HG03342 (cell line): ENCODE results near the gene MED25.

ENCODE experiments used
- ATAC-seq: cut with Tn5 transposase; IDR thresholded peaks from one replicate; pipeline ENCODE4 v1.9.1; 2021; ENCODE audit warnings: mild to moderate bottlenecking, moderate library complexity; ENCODE audit not compliant: unreplicated experiment

The MED25 gene

DNA sequence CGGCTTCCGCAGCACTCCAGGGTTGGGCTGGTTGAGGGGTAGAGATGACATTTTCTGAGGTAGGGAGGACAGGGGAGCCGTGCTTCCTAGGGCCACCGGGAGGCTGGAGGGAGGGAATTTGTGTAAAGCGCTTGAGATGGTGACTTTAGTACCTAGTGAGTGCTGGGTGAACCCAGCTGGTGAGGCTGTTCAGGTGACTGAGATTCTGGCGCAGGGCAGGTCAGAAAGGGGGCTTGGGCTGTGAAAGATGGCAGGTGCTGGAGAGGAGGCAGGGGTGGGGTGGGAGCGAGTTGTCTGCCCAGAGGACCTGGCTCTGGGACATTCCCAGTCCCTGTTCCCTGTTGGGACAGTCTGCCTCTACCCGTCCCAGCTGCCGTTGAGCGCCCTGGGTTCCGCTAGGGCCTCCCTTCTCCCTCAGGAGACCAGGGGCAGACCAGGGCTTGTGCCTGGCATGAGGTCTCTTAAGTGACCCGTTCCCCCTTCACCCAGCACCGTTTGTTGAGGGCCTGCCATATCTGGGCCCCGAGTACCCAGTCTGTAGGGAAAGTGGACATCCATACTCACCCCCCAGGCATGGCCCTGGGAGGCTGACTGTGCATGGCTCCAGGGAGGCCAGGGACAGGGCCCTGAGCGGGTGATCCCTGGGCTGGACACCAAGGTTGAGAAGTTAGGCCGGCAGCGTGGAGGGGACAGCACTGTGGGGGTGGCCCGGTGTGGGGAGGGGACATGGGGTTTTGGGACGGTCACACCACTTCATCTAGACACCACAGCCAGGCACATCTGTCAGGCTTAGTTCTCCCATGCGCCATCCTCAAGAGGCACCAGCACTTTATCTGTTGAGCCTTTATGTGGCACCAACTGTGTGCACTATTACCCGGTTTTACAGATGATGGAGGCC is 37.8 kb downstream of the MED25 start:
- no peak for ATAC-seq

DNA sequence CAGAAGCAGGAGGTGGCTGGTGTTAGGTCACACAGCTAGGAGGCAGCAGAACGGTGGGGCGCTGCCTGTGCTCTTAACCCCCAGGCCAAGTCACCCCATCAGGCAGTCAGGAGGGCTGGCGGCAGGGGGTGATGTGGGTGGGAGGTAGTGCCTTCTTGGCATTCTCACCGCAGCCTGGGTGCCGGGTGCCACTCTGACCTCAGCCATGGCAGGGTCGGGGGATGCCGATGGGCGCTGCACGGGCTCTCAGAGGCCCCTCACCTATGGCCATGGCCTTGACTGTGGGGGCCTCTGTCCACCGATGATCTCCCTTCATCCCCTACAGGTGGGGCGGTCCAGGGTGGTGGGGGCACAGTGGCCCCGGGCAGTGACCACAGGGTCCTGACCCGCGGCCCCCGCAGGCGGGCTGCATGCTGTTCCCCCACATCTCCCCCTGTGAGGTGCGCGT is 38.5 kb downstream of the MED25 start:
- no peak for ATAC-seq

DNA sequence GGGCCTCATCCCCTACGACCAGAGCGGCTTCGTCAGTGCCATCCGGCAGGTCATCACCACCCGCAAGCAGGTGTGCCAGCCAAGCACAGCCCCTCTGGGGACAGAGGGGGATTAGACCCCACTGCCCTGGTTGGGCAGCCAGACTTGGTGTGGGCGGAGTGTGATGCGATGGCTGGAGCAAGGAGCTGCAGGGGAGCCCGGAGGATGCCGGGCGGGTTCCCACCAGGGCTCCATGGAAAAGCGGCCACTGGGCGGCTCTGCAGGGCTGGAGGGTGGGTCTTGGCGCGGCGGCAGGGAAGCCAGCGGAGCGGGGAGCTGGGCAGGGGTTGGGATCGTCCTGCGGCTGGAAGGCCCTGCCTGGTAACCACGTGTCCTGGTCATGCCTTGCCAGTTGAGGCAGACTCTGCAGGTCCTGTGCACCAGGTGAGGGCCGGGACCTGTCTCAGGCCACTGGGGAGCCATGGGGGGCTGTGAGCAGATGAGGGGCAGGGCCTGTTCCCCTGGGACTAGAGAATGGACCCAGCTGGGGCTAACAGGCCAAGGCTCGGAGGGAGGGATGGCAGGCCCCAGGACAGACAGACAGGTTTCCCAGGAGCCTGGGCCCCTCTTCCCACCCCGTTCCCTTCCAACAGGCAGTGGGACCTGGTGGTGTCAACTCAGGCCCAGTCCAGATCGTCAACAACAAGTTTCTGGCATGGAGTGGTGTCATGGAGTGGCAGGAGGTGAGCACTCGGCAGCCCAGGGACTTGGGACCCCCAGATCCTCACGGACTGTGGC is 39.2 kb downstream of the MED25 start:
- ATAC-seq: no peak

DNA sequence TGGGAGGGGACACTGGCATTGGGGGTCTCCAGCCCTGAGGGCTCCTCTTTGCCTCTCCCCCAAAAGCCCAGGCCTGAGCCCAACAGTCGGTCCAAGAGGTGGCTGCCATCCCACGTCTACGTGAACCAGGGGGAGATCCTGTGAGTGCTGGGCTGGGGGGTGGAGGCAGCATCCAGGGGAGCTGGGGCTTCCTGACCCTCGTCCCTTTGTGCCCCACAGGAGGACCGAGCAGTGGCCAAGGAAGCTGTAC is 39.7 kb downstream of the MED25 start:
- no peak for ATAC-seq

DNA sequence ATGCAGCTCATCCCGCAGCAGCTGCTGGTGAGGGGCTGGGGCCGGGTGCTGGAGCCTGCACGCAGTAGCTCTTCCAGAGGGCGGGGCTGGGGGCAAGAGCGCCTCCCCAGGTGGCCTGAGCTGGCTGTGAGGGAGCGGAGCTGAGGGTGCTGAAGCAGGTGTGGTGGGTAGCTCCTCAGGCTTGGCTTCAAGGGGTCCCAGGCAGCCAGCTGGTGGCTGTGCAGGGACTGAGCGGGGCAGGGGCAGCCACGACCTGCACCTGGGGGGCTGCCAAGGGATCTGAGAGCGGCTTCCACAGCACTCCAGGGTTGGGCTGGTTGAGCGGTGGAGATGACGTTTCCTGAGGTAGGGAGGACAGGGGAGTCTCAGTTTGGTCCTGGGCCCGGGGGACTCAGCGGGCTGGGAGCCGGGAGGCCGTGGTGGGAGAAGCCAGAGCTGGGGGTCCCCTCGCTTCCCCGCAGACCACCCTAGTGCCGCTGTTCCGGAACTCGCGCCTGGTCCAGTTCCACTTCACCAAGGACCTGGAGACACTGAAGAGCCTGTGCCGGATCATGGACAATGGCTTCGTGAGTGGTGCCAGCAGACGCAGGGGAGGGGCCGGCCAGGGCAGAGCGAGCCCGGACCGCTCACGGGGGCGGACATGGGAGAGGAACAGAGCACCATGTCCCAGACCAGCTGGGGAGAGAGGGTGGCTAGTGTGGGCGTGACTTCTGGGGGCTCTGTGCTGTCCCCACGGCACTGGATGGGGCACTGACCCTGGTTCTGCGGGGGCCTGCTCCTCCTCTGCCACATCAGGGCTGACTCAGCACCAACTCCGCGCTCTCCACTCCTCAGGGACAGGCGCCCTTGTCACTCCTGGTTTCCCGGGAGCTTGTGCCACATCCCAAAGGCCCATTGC is 40.2 kb downstream of the MED25 start:
- ATAC-seq: no peak

DNA sequence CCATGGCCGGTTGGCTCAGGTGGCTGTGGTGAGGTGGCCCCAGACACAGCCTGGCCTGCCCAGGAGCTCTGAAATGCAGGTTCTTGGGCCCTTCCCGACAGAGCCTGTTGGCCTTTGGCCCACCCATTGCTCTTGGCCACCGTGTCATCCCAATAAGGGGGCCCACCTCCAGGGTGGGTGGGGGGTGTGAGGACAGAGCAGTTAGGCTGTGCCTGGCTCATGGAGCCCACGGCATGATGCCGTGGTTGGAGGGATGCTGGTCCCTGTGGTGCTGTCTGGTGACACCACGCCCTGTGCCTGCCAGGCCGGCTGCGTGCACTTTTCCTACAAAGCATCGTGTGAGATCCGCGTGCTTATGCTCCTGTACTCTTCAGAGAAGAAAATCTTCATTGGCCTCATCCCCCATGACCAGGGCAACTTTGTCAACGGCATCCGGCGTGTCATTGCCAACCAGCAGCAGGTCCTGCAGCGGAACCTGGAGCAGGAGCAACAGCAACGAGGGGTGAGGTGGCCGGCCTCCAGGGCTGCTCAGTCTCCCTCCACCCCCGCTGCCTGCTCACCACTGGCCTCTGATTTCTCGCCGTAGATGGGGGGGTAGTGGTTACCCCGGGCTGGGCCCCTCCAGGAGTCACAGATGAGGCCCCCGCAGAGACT is 41.7 kb downstream of the MED25 start:
- ATAC-seq: no peak

DNA sequence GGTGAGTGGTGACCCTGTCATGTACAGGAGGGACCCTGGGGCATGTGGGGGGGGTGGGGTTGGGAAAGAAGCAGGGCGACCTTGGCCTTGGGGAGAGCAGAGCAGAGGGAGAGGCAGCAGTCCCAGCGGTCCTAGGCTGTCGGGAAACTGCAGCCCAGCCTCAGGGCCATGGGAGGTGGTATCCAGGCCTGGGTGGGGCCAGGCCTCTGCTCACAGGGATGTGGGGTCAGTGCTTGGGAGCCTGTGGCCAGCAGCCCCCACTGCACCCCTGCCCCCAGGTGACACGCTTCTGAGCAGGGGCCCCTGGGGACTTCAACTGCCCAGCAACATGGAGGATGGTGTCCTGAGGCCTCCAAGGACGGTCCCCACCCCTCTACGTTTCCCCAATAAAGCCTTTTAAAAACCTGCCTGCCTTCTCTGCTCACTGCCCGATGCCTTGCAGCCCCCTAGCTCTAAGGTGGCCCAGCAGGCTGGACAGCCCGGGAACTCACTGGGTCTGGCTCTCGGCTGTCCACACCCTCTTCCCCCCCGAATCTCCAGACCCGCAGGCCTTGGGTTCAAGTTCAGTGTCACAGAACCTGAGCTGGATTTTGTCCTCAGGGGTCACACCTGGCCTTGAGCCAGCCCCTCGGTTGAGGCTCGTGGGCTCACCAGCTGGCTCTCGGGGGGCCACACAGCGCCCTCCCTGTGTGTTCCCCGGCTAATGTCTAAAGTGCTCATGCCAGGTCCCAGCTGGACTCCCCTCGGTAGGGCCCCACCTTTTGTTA is 42.4 kb downstream of the MED25 start:
- no peak for ATAC-seq

DNA sequence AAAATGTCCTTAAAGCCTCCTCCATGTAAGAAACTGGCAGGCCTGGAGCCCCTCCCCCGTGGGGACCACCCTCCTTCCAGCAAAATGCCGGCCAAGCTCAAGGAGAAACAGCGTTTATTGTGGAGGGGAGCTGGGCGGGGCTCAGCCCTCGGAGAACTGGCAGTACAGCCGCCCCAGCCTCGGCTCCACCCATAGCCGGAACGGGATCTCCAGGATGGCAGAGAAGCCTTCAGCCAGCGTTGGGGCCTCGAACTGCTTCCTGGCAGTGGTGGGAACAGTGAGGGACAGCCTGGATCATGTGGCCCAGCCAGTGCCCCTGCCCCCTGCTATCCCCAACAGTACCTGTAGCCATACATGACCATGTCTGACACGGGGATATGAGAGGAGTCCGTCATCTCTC is 43.0 kb downstream of the MED25 start:
- no peak for ATAC-seq

DNA sequence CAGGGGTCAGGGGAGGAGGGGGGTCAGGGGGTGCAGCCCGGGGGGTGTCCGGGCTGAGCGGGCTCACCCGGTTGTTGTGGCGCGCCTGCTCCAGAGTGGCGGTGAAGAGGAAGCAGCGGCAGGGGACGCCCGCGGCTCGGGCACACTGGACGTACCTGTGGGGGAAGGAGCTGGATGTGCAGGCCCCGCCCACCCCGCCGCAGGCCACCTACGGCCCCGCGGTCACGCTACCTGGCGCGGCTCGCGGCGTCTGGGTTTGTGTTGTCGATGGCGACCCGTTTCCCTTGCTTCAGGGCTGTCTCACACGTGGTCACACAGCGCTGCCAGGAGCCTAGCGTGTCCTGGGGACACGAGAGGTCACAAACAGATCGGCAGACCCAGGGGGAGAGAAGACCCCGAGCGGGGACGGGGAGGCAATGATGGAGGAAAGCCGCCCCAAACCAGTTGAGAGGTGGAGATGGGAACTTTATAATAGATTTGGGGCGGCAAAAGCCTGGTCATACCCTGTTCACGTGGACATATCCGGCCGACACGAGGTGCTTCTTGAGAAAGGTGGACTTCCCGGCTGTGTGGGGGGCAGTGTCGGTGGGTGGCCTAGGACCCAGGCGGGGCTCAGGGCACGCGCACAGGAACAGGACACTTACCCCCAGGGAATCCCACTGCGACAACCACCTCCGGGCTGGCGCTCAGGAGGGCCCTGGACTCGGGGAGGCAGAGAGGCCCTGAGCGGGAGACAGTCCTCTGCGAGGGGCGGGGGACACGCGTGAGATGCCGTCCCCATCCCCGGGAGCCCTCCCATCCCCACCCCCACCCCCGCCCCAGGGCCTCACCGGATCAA is 43.7 kb downstream of the MED25 start:
- no peak for ATAC-seq

DNA sequence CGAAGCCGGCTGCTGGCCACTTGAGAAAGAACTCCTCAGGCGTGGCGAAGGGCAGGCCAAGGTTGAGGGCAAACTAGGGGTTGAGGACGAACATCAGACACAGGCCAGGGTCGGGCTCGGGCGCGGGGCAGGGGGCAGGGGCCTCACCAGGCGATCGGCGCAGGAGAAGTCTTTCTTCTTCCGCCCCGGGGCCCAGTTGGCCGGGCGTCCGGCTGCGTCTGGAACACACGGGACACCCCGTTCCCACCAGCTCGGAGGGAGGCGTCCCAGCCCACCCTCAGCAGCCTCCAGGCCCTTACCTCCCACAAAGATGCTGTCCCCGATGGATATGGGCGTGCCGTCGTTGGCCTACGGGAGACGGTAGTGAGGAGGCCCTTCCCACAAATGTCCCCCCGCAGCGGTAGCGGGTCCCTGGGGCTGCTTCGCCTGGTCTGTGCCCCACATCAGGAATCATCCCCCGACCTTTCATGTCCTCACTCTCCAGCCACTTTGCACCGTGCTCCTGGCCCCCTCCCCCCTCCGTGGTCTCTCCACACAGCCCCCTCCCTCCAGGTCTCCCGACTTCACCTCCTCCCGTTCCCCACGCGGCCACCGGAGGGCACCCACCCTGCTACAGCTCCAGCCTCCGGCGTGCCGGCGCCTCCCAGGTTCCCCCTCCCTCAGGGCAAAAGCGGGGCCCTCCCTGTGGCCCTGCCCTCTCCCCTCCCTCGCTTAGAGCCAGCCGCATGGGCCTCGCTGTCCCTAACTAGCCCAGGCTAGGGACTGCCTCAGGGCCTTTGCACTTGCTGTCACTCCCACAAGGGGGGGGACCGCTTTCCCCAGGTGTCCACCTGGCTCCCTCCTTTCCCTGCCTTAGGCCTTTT is 44.5 kb downstream of the MED25 start:
- no peak for ATAC-seq

DNA sequence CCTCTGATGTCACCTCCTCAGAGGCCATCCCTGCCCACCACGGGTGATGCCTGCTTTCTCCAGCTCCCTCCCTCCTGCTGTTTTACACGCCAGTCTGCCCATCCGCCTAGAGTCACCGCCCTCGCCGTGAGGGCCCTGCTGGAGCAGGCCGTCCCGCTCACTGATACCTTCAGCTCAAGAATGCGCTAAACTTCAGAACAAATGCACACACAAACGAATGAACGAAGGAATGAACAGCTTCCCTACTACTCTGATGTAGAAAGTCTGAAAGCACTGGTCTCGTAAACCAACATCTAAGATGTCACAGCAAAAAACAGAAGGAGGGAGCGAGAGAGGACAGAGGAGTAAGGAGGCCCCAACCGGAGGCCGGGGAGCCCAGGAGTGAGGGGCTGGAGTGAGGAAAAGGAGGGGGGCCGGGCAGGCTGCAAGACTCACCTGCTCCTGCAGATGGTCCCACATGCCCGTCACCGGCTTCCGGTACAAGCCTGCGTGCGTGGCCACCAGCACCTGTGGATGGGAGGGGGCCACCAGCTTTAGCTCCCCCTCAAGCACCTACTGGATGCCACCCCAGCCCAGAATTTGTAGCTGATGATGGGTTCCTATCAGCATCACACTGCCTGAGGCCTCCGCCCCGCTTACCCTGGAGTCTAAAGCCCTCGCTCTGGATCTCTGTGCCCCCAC is 45.3 kb downstream of the MED25 start:
- ATAC-seq: no peak

DNA sequence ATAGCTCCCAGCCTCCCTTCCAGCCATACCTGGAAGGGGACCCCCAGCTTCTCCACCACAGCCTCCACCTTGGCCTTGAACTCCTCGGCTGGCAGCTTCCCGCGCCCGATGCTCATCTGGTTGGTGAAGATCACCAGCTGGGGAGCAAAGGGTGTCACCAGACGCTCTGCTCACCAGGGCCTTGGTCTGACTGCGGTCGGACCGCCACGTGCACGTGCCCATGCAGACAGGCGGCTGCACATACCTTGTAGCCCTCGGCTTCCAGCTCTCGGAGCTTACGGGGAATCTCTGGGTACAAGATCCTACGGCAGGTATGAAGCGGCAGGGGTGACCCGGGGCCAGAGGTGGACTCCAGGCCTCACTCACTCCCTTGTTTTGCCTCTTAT is 45.8 kb downstream of the MED25 start:
- no peak for ATAC-seq

DNA sequence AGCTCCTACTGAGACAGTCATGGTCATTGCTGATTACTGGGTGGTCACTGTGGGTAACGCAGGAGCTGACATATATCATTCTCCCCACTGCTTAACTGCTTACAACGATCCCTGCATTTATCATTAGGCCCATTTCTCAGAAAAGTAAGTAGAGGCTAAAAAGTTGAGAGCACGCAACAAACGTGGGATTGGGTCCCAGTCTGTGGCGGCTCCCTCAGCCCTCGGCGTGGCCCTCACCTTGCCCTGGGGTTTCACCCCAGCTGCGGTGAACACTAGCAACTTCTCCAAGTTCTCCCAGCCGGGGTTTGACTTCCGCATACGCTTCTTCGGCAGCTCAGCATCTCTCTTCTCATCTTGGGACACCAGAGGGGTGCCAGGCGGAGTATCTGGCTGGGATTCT is 46.8 kb downstream of the MED25 start:
- ATAC-seq: no peak

DNA sequence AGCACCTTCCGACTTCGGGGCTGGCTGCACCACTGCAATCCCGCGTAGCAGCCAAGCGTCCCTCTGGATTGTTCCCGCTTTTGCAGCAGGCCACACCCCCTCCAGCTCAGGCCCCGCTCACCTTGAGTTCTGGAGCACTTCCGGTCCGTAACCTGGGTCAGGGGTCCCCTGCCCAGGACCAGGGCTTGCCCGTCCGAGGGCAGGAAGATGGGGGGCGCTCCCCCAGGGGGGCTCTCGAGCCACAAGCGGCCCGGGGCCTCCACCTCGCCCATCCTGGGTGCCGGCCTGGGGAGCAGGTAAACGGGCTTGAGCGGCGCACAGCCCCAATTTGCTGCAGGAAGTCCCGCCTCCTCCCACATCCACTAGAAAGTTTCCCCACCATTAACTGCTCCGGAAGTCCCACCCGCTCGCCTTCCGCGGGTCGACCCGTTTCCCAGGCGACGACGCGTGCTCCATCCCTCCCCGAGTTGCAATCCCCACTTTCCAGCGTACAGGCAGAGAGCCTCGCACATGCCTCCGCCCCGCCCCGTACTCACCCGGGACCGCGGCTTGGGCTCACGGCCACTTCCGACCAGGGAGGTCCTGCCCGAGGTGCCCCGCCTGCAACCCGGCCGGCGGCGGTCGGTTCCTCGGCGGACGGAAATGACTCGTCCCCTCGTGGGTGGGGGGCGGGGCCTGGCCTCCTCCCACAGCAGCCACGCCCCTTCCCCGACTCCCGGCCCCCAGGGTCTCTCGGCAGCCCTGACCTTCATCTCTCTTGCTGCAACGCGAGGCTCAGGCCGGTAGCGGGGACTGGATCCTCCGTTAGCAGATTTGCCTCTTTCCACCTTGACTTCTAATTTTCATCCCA is 49.1 kb downstream of the MED25 start, which contains the start of gene PNKP:
Gene PNKP, minus strand, starts transcription at position 644 of the 850 bp plus-strand sequence. Its CDS starts 372 bp downstream, at position 272.
- peak; percentile 32 for ATAC-seq

DNA sequence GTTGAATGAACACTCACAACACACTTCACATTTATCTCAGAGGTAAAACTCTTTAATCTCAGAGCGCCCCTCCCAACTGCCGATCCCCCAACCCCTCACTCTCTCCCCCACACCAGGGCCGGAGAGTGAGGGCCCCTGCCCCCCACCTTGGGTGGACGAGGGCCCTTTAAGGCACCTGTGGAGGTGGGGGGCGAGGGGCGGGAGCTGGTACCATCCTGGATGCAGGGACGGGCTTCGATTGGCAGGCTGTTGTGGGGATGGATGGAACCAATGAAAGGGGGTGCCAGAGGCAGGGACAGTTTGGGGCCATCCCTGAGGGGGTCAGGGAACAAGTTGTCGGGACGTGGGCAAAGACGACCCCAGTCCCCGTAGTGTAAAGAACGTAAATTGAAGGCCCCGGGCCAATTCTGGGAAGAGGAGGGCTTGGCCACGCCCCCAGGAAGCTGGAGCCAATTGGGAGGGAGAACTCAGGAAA is 51.0 kb downstream of the MED25 start:
- peak; percentile 5 for ATAC-seq

DNA sequence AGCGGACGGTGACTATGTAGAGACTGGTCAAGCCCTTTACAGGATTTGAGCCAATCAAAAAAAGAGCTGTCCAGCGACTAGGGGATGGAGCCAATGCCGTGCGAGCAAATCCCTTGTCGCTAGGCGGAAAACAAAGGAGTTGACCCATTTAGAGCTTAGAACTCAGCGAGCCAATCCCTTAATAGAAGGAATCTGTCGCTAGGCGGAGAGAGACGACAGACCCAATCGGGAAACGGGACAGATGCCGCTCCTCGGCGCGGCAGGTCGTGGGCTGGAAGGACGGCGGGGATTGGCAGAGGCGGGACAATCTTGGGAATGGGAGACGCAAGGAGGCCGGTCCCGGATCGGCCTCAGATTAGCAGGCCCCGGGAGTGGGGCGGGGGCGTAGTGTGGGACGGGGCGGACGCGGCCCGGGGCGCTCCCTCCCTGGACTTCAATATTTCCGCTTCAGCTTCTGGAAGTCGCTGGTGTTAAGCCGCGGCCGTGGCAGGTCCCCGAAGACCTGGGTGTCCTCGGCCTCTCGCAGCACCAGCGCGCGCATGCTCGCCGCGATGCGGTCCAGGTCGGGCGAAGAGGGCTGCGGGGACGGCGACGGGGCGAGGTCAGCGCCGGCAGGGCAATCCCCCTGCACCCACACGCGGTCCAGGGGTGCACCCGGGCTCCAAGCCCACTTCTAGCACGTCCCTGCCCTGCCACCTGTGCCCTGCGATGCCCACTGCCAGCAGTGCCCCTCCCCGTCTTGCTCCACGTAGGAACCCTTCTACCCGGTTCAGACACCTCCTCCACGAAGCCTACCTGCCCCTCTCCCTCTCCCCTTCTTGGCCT is 51.6 kb downstream of the MED25 start:
- peak; percentile 57 for ATAC-seq
